ENCODE data around the gene C8B.

DNA sequence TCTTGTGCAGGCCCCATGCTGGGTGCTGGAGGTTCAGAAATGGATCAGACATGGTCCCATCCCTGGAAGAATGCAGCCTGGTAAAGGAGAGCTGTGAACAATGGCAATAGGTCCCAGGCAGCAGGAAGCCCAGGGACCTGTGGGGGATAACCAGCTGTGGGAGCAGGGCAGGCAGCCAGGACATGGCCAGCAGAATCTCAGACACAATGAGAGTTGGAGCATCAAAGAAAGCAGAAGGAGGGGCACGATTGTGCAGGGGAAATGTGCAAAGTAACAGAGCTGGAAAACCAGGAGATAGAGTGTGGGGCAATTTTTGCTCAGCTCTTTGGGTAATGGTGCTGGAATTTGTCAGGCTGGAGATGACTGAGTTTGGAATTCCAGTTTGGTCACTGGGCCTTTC, 44.3 kb downstream of the C8B start:
- TF ChIP-seq, protein P1, sequence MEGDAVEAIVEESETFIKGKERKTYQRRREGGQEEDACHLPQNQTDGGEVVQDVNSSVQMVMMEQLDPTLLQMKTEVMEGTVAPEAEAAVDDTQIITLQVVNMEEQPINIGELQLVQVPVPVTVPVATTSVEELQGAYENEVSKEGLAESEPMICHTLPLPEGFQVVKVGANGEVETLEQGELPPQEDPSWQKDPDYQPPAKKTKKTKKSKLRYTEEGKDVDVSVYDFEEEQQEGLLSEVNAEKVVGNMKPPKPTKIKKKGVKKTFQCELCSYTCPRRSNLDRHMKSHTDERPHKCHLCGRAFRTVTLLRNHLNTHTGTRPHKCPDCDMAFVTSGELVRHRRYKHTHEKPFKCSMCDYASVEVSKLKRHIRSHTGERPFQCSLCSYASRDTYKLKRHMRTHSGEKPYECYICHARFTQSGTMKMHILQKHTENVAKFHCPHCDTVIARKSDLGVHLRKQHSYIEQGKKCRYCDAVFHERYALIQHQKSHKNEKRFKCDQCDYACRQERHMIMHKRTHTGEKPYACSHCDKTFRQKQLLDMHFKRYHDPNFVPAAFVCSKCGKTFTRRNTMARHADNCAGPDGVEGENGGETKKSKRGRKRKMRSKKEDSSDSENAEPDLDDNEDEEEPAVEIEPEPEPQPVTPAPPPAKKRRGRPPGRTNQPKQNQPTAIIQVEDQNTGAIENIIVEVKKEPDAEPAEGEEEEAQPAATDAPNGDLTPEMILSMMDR (IDR thresholded peaks at IDR 0.05) = no peak
- TF ChIP-seq POLR2A (IDR thresholded peaks at IDR 0.05) = no peak

All from testis (tissue), 2 donors.